Mucosa of rectum (tissue), 2 donors: ENCODE measurements around the gene JOSD2.

Experiments
- H3K27ac ChIP-seq, 2 donors: one replicate each; pipeline ENCODE4 v1.7.0; 2013; ENCODE audit warnings: inconsistent platforms in 2 of 2, low read depth in 2 of 2, low read length in 2 of 2
- H3K27me3 ChIP-seq, 2 donors: one replicate each; pipeline ENCODE4 v1.7.0; 2013; ENCODE audit warnings: low read length in 2 of 2; ENCODE audit not compliant: control insufficient read depth in 2 of 2, insufficient read depth in 2 of 2
- H3K36me3 ChIP-seq, 2 donors: one replicate each; pipeline ENCODE4 v1.7.0; 2013; ENCODE audit warnings: low read length in 2 of 2; ENCODE audit not compliant: control insufficient read depth in 2 of 2, insufficient read depth in 2 of 2
- H3K4me1 ChIP-seq, 2 donors: one replicate each; pipeline ENCODE4 v1.7.0; 2013; ENCODE audit warnings: low read length in 2 of 2, mild to moderate bottlenecking in 1 of 2; ENCODE audit not compliant: control insufficient read depth in 2 of 2, insufficient read depth in 2 of 2
- H3K4me3 ChIP-seq, 2 donors: one replicate each; pipeline ENCODE4 v1.7.0; 2013; ENCODE audit warnings: low read length in 2 of 2
- H3K9ac ChIP-seq, 2 donors: one replicate each; pipeline ENCODE4 v1.7.0; 2013; ENCODE audit warnings: low read length in 2 of 2, low read depth in 1 of 2, mild to moderate bottlenecking in 1 of 2
- H3K9me3 ChIP-seq, 2 donors: one replicate each; pipeline ENCODE4 v1.7.0; 2013; ENCODE audit warnings: low read length in 2 of 2; ENCODE audit not compliant: control insufficient read depth in 2 of 2
- donor health status: healthy.
- donor health status: Normal muscosa, but diverticular disease.

Gene JOSD2

GRCh38 chr19:50505856-50506611, 5.0 kb downstream of the JOSD2 start:
- peaks cover 5 to 10% of the 10 kb centered on the region in 2 donors for H3K4me1 ChIP-seq
- no peak overlapping the region for H3K9ac ChIP-seq

GRCh38 chr19:50501568-50502475, 9.2 kb downstream of the JOSD2 start:
- Histone ChIP-seq H3K9ac (no peak overlapping the region), H3K4me3 (no peak overlapping the region)

More at GRCh38 chr19:50505856-50506611, 5.0 kb downstream of the JOSD2 start:
- H3K27ac ChIP-seq: no peak overlapping the region
- H3K27me3 ChIP-seq: no peaks in the 10 kb centered on the region
- H3K4me3 ChIP-seq: no peak overlapping the region
- no peaks in the 10 kb centered on the region for H3K9me3 ChIP-seq
- H3K36me3 ChIP-seq: peaks cover 0 to 2% of the 10 kb centered on the region in 2 donors

GRCh38 chr19:50501186-50501567, 9.8 kb downstream of the JOSD2 start:
- Histone ChIP-seq H3K9me3 (no peaks in the 10 kb centered on the region), H3K4me3 (no peak overlapping the region), H3K9ac (no peak overlapping the region), H3K4me1 (peaks cover 0 to 4% of the 10 kb centered on the region in 2 donors), H3K36me3 (no peaks in the 10 kb centered on the region), H3K27me3 (no peaks in the 10 kb centered on the region), H3K27ac (no peak overlapping the region)

More at GRCh38 chr19:50501568-50502475, 9.2 kb downstream of the JOSD2 start:
- no peaks in the 10 kb centered on the region for H3K9me3 ChIP-seq
- H3K27me3 ChIP-seq: no peaks in the 10 kb centered on the region
- no peak overlapping the region for H3K27ac ChIP-seq
- peaks cover 0 to 4% of the 10 kb centered on the region in 2 donors for H3K4me1 ChIP-seq
- peaks cover 0 to 2% of the 10 kb centered on the region in 2 donors for H3K36me3 ChIP-seq

GRCh38 chr19:50500753-50501151, 10.2 kb downstream of the JOSD2 start:
- Histone ChIP-seq H3K9ac (no peak overlapping the region), H3K4me1 (peaks cover 0 to 4% of the 10 kb centered on the region in 2 donors), H3K27me3 (no peaks in the 10 kb centered on the region), H3K9me3 (no peaks in the 10 kb centered on the region), H3K36me3 (no peaks in the 10 kb centered on the region), H3K4me3 (no peak overlapping the region), H3K27ac (no peak overlapping the region)

GRCh38 chr19:50500060-50500752, 10.8 kb downstream of the JOSD2 start:
- no peak overlapping the region for H3K27ac ChIP-seq
- no peak overlapping the region for H3K9ac ChIP-seq

GRCh38 chr19:50498219-50499056, 12.6 kb downstream of the JOSD2 start:
- H3K9me3 ChIP-seq: no peaks in the 10 kb centered on the region
- no peak overlapping the region for H3K4me3 ChIP-seq
- peaks cover 0 to 4% of the 10 kb centered on the region in 2 donors for H3K4me1 ChIP-seq
- no peaks in the 10 kb centered on the region for H3K27me3 ChIP-seq
- no peaks in the 10 kb centered on the region for H3K36me3 ChIP-seq
- no peak overlapping the region for H3K27ac ChIP-seq
- H3K9ac ChIP-seq: no peak overlapping the region

More at GRCh38 chr19:50500060-50500752, 10.8 kb downstream of the JOSD2 start:
- Histone ChIP-seq H3K27me3 (no peaks in the 10 kb centered on the region), H3K4me3 (no peak overlapping the region), H3K9me3 (no peaks in the 10 kb centered on the region), H3K4me1 (peaks cover 0 to 4% of the 10 kb centered on the region in 2 donors), H3K36me3 (no peaks in the 10 kb centered on the region)

- Histone ChIP-seq H3K4me1 (peaks cover 0 to 4% of the 10 kb centered on the region in 2 donors), H3K4me3 (no peak overlapping the region), H3K9ac (no peak overlapping the region), H3K27me3 (no peaks in the 10 kb centered on the region), H3K36me3 (no peaks in the 10 kb centered on the region), H3K9me3 (no peaks in the 10 kb centered on the region), H3K27ac (no peak overlapping the region)
Measured at GRCh38 chr19:50497022-50497405, 14.0 kb downstream of the JOSD2 start.

GRCh38 chr19:50496189-50497021, 14.6 kb downstream of the JOSD2 start:
- no peaks in the 10 kb centered on the region for H3K9me3 ChIP-seq
- no peak overlapping the region for H3K4me3 ChIP-seq
- H3K27me3 ChIP-seq: no peaks in the 10 kb centered on the region
- H3K4me1 ChIP-seq: peaks cover 0 to 3% of the 10 kb centered on the region in 2 donors
- no peak overlapping the region for H3K9ac ChIP-seq
- H3K36me3 ChIP-seq: no peaks in the 10 kb centered on the region
- no peak overlapping the region for H3K27ac ChIP-seq
